ENCODE data around the gene GPR162. TPM values are rescaled to one million over a fixed set of nuclear protein-coding genes. Genes with fewer than 3 reads are reported as not detected.

GPR162 gene
- total RNA-seq, 6 experiments from 2014 or later = 0.37 to 3.1 (median 2.1) TPM

- intact Hi-C loops (cut with DNase I) = loop anchor here in 1 of 2 donors (5.0 kb wide), 1 partner anchor 94 kb away; no protein-coding TSS in a partner anchor
- H3K27me3 ChIP-seq = no peaks in the 10 kb centered on the region
- no peak for DNase-seq
- H3K36me3 ChIP-seq = no peaks in the 10 kb centered on the region
- no peak overlapping the region for H3K4me3 ChIP-seq
- peaks cover 0 to 10% (median 0%) of the 10 kb centered on the region in 4 donors for H3K4me1 ChIP-seq
- no peaks in the 10 kb centered on the region for H3K9me3 ChIP-seq
- 60% methylated on average over 6 of the region's 17 CpGs for WGBS (ENCODE audit: insufficient coverage, low coverage, low lambda C conversion rate, missing lambda C conversion rate)
- TF ChIP-seq POLR2A (IDR thresholded peaks at IDR 0.05) = no peak
- TF ChIP-seq, protein P1, sequence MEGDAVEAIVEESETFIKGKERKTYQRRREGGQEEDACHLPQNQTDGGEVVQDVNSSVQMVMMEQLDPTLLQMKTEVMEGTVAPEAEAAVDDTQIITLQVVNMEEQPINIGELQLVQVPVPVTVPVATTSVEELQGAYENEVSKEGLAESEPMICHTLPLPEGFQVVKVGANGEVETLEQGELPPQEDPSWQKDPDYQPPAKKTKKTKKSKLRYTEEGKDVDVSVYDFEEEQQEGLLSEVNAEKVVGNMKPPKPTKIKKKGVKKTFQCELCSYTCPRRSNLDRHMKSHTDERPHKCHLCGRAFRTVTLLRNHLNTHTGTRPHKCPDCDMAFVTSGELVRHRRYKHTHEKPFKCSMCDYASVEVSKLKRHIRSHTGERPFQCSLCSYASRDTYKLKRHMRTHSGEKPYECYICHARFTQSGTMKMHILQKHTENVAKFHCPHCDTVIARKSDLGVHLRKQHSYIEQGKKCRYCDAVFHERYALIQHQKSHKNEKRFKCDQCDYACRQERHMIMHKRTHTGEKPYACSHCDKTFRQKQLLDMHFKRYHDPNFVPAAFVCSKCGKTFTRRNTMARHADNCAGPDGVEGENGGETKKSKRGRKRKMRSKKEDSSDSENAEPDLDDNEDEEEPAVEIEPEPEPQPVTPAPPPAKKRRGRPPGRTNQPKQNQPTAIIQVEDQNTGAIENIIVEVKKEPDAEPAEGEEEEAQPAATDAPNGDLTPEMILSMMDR (IDR thresholded peaks at IDR 0.05) = no peak
- ATAC-seq = no peak
- no peak overlapping the region for H3K27ac ChIP-seq
Observed at GRCh38 chr12:6826125-6826733, 4.6 kb downstream of the GPR162 start.

GRCh38 chr12:6826734-6827436 is 5.3 kb downstream of the GPR162 start:
- no peak for DNase-seq
- no peak for ATAC-seq
- intact Hi-C loops (cut with DNase I) = loop anchor here in 1 of 2 donors (5.0 kb wide), 1 partner anchor 95 kb away; no protein-coding TSS in a partner anchor
- Histone ChIP-seq H3K27ac (no peak overlapping the region), H3K9me3 (no peaks in the 10 kb centered on the region), H3K4me1 (peaks cover 0 to 7% (median 0%) of the 10 kb centered on the region in 4 donors), H3K27me3 (no peaks in the 10 kb centered on the region), H3K36me3 (no peaks in the 10 kb centered on the region), H3K4me3 (no peak overlapping the region)
- WGBS (ENCODE audit: insufficient coverage, low coverage, low lambda C conversion rate, missing lambda C conversion rate) = 73% methylated on average over 6 of the region's 22 CpGs
- TF ChIP-seq, protein P1 (IDR thresholded peaks at IDR 0.05) = no peak
- no peak for TF ChIP-seq POLR2A (IDR thresholded peaks at IDR 0.05)

- TF ChIP-seq POLR2A (IDR thresholded peaks at IDR 0.05) = no peak
- TF ChIP-seq, protein P1 (IDR thresholded peaks at IDR 0.05) = no peak
- 15% methylated on average over 6 of the region's 8 CpGs for WGBS (ENCODE audit: insufficient coverage, low coverage, low lambda C conversion rate, missing lambda C conversion rate)
- Histone ChIP-seq H3K4me1 (peaks cover 0 to 5% (median 0%) of the 10 kb centered on the region in 4 donors), H3K36me3 (no peaks in the 10 kb centered on the region), H3K27ac (no peak overlapping the region), H3K4me3 (no peak overlapping the region), H3K9me3 (no peaks in the 10 kb centered on the region), H3K27me3 (no peaks in the 10 kb centered on the region)
- peak; percentile 41 to 53 (median 48) for ATAC-seq
- intact Hi-C loops (cut with DNase I) = loop anchor here in 1 of 2 donors (5.0 kb wide), 1 partner anchor 95 kb away; no protein-coding TSS in a partner anchor
- peak in 1 of 3 donors; percentile 69 for DNase-seq
Observed at GRCh38 chr12:6827437-6827911, 5.9 kb downstream of the GPR162 start.

DNA sequence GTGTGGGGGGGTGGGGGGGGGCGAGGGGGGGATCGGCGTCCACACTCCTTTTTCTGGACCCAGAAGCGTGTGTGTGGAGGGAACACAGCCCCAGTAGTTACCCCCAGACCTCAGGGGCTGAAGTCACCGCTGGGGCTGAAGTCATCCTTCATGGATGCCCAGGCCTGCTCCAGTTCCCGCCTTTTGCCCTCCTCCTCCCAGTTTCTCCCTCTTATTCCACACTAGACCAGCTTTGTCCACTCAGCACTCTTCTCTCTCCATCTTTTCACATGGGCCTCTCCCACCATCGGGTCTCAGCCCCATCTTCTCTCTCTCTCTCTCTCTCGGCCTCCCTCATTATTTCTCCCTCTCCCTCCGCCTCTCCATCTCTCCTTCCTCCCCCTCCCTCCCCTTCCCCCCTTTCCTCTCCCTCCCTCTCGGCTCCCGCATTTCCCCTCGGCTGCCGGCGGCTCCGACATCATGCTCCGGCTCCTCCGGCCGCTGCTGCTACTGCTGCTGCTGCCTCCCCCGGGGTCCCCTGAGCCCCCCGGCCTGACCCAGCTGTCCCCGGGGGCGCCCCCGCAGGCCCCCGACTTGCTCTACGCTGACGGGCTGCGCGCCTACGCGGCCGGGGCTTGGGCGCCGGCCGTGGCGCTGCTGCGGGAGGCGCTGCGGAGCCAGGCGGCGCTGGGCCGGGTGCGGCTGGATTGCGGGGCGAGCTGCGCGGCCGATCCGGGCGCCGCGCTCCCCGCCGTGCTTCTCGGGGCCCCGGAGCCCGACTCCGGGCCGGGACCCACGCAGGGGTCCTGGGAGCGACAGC is 6.6 kb downstream of the GPR162 start, which contains the start of gene P3H3:
Gene P3H3 (plus strand): TSS at position 426 of the 799 bp plus-strand sequence. CDS start 34 bp downstream, at position 460.
- Histone ChIP-seq H3K36me3 (no peaks in the 10 kb centered on the region), H3K9me3 (no peaks in the 10 kb centered on the region), H3K27me3 (no peaks in the 10 kb centered on the region), H3K27ac (no peak within 1 kb of the TSS), H3K4me3 (peak within 1 kb of the TSS; percentile 47 to 58 (median 51)), H3K4me1 (peaks cover 0 to 5% (median 0%) of the 10 kb centered on the region in 4 donors)
- intact Hi-C loops (cut with DNase I) = loop anchor here in 1 of 2 donors (5.0 kb wide), 1 partner anchor 96 kb away; no protein-coding TSS in a partner anchor
- ATAC-seq = peak in 1 of 4 donors; percentile 35
- TF ChIP-seq, protein P1 (IDR thresholded peaks at IDR 0.05) = peak in 1 of 4 donors; percentile 25
- no peak for TF ChIP-seq POLR2A (IDR thresholded peaks at IDR 0.05)
- peak in 1 of 3 donors; percentile 32 for DNase-seq
- WGBS (ENCODE audit: insufficient coverage, low coverage, low lambda C conversion rate, missing lambda C conversion rate) = 2% methylated on average over 30 of the region's 60 CpGs

Data from right lobe of liver (tissue), 6 donors.